HG03460 (cell line): Measurements from ENCODE around the gene ATP5F1E.

Experiments used
- ATAC-seq: cut with Tn5 transposase; IDR thresholded peaks from one replicate; pipeline ENCODE4 v1.9.1; 2021; ENCODE audit not compliant: unreplicated experiment

Gene ATP5F1E

GRCh38 chr20:59032023-59032712 is at the start of gene ATP5F1E:
TSS of gene ATP5F1E (minus strand) at chr20:59032335. CDS start at chr20:59032251, 84 bp downstream.
- ATAC-seq, result peak; percentile 90

GRCh38 chr20:59081036-59081435 is 48.9 kb upstream of the ATP5F1E start:
- ATAC-seq, result no peak

GRCh38 chr20:59078231-59078630 is 46.1 kb upstream of the ATP5F1E start:
- no peak for ATAC-seq

- ATAC-seq, result no peak
Measured at GRCh38 chr20:59077705-59078104, 45.6 kb upstream of the ATP5F1E start.

- ATAC-seq, result no peak
Measured at GRCh38 chr20:59075934-59076508, 43.9 kb upstream of the ATP5F1E start.

- ATAC-seq, result no peak
Measured at GRCh38 chr20:59074456-59074855, 42.3 kb upstream of the ATP5F1E start.

GRCh38 chr20:59073582-59073981 is 41.4 kb upstream of the ATP5F1E start:
- ATAC-seq, result no peak

- no peak for ATAC-seq
Measured at GRCh38 chr20:59071216-59071615, 39.1 kb upstream of the ATP5F1E start.

GRCh38 chr20:59069026-59069425 is 36.9 kb upstream of the ATP5F1E start:
- no peak for ATAC-seq

GRCh38 chr20:59068534-59068933 is 36.4 kb upstream of the ATP5F1E start:
- ATAC-seq, result no peak

GRCh38 chr20:59064214-59064722 is 32.1 kb upstream of the ATP5F1E start:
- no peak for ATAC-seq

- ATAC-seq, result no peak
Measured at GRCh38 chr20:59063358-59064213, 31.5 kb upstream of the ATP5F1E start.

GRCh38 chr20:59062081-59062480 is 29.9 kb upstream of the ATP5F1E start:
- ATAC-seq, result no peak

GRCh38 chr20:59055302-59055701 is 23.2 kb upstream of the ATP5F1E start:
- ATAC-seq, result no peak

- ATAC-seq, result no peak
Measured at GRCh38 chr20:59051666-59052185, 19.6 kb upstream of the ATP5F1E start.

- ATAC-seq, result no peak
Measured at GRCh38 chr20:59050437-59050836, 18.3 kb upstream of the ATP5F1E start.

GRCh38 chr20:59048681-59049030 is 16.5 kb upstream of the ATP5F1E start:
- ATAC-seq, result no peak

GRCh38 chr20:59047938-59048680 is 16.0 kb upstream of the ATP5F1E start:
- ATAC-seq, result no peak

GRCh38 chr20:59046862-59047261 is 14.7 kb upstream of the ATP5F1E start:
- no peak for ATAC-seq

- no peak for ATAC-seq
Measured at GRCh38 chr20:59044796-59045195, 12.7 kb upstream of the ATP5F1E start.

GRCh38 chr20:59044295-59044694 is 12.2 kb upstream of the ATP5F1E start:
- ATAC-seq, result no peak
